ENCODE data around the gene MPO. TPM values are rescaled to one million over a fixed set of nuclear protein-coding genes. Genes with fewer than 3 reads are reported as not detected.

The MPO gene
- total and polyA plus RNA-seq, 10 of the 15 experiments (the other 5 are each of a cell fraction or from before 2014, with no cell fraction given) = 0.06 to 0.49 (median 0.14) TPM

DNA sequence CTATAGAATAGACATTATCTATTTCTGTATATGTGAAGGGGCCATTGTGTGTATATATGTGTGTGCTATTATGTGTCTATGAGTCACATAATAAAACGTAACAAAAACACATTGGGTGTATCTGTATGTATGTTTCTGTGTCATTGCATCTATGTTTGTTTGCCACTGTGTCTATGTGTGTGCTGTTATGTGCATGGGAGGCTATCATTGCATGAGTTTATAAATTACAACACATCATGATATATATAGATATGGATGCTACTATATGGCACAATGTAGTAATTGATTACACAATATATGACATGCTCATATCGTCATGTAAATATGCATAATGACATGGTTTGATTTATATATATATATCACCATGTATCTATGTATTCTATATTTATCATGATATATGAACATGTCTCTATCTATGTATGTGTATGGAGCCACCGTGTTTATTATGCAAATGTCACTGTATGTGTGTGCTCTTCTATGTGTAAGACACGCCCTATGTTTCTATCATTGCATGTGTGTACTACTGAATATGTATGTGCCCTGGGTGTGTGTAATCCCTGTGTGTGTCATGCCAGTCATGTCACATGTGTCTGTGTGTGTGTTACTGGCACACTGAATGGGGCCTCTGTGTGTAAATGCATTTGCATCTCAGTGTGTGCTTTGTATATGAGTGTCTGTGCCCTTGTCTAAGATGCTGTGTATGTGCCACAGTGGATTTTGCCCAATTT is 49.2 kb upstream of the MPO start (continued):
- TF ChIP-seq, protein P1, sequence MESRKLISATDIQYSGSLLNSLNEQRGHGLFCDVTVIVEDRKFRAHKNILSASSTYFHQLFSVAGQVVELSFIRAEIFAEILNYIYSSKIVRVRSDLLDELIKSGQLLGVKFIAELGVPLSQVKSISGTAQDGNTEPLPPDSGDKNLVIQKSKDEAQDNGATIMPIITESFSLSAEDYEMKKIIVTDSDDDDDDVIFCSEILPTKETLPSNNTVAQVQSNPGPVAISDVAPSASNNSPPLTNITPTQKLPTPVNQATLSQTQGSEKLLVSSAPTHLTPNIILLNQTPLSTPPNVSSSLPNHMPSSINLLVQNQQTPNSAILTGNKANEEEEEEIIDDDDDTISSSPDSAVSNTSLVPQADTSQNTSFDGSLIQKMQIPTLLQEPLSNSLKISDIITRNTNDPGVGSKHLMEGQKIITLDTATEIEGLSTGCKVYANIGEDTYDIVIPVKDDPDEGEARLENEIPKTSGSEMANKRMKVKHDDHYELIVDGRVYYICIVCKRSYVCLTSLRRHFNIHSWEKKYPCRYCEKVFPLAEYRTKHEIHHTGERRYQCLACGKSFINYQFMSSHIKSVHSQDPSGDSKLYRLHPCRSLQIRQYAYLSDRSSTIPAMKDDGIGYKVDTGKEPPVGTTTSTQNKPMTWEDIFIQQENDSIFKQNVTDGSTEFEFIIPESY (IDR thresholded peaks at IDR 0.05) = no peak
- TF ChIP-seq SIX5 (IDR thresholded peaks at IDR 0.05; ENCODE audit: low read depth, low read length, severe bottlenecking) = peak; percentile 31
- TF ChIP-seq, protein P2, sequence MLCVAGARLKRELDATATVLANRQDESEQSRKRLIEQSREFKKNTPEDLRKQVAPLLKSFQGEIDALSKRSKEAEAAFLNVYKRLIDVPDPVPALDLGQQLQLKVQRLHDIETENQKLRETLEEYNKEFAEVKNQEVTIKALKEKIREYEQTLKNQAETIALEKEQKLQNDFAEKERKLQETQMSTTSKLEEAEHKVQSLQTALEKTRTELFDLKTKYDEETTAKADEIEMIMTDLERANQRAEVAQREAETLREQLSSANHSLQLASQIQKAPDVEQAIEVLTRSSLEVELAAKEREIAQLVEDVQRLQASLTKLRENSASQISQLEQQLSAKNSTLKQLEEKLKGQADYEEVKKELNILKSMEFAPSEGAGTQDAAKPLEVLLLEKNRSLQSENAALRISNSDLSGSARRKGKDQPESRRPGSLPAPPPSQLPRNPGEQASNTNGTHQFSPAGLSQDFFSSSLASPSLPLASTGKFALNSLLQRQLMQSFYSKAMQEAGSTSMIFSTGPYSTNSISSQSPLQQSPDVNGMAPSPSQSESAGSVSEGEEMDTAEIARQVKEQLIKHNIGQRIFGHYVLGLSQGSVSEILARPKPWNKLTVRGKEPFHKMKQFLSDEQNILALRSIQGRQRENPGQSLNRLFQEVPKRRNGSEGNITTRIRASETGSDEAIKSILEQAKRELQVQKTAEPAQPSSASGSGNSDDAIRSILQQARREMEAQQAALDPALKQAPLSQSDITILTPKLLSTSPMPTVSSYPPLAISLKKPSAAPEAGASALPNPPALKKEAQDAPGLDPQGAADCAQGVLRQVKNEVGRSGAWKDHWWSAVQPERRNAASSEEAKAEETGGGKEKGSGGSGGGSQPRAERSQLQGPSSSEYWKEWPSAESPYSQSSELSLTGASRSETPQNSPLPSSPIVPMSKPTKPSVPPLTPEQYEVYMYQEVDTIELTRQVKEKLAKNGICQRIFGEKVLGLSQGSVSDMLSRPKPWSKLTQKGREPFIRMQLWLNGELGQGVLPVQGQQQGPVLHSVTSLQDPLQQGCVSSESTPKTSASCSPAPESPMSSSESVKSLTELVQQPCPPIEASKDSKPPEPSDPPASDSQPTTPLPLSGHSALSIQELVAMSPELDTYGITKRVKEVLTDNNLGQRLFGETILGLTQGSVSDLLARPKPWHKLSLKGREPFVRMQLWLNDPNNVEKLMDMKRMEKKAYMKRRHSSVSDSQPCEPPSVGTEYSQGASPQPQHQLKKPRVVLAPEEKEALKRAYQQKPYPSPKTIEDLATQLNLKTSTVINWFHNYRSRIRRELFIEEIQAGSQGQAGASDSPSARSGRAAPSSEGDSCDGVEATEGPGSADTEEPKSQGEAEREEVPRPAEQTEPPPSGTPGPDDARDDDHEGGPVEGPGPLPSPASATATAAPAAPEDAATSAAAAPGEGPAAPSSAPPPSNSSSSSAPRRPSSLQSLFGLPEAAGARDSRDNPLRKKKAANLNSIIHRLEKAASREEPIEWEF (IDR thresholded peaks at IDR 0.05; ENCODE audit: insufficient replicate concordance, low read depth, low read length) = no peak
- TF ChIP-seq, protein P3, sequence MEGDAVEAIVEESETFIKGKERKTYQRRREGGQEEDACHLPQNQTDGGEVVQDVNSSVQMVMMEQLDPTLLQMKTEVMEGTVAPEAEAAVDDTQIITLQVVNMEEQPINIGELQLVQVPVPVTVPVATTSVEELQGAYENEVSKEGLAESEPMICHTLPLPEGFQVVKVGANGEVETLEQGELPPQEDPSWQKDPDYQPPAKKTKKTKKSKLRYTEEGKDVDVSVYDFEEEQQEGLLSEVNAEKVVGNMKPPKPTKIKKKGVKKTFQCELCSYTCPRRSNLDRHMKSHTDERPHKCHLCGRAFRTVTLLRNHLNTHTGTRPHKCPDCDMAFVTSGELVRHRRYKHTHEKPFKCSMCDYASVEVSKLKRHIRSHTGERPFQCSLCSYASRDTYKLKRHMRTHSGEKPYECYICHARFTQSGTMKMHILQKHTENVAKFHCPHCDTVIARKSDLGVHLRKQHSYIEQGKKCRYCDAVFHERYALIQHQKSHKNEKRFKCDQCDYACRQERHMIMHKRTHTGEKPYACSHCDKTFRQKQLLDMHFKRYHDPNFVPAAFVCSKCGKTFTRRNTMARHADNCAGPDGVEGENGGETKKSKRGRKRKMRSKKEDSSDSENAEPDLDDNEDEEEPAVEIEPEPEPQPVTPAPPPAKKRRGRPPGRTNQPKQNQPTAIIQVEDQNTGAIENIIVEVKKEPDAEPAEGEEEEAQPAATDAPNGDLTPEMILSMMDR (IDR thresholded peaks at IDR 0.05 in 2 of 3, conservative IDR thresholded peaks at IDR 0.05 in 1 of 3; ENCODE audit: control insufficient read depth in 2 of 3, extremely low read depth in 1 of 3, insufficient read depth in 1 of 3, low read depth in 3 of 3, low read length in 3 of 3) = no peak
- TF ChIP-seq RELA (IDR thresholded peaks at IDR 0.05; ENCODE audit: borderline replicate concordance, partially characterized antibody) = peak; percentile 72
- no peak for TF ChIP-seq NR2C2 (IDR thresholded peaks at IDR 0.05; ENCODE audit: borderline replicate concordance, control insufficient read depth, insufficient read length, low read depth)
- TF ChIP-seq BACH1 (IDR thresholded peaks at IDR 0.05; ENCODE audit: borderline replicate concordance) = peak; percentile 75; the same call in 1 of the 2 replicates
- TF ChIP-seq, protein P4, sequence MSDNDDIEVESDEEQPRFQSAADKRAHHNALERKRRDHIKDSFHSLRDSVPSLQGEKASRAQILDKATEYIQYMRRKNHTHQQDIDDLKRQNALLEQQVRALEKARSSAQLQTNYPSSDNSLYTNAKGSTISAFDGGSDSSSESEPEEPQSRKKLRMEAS (IDR thresholded peaks at IDR 0.05; ENCODE audit: low read depth, low read length) = peak; percentile 51; the same call in 1 of the 2 replicates
- peak; percentile 98 for TF ChIP-seq ZBED1 (IDR thresholded peaks at IDR 0.05; ENCODE audit: borderline replicate concordance)
- no peak; the same call in 1 of the 2 replicates for TF ChIP-seq NBN (IDR thresholded peaks at IDR 0.05)
- TF ChIP-seq, protein P5, sequence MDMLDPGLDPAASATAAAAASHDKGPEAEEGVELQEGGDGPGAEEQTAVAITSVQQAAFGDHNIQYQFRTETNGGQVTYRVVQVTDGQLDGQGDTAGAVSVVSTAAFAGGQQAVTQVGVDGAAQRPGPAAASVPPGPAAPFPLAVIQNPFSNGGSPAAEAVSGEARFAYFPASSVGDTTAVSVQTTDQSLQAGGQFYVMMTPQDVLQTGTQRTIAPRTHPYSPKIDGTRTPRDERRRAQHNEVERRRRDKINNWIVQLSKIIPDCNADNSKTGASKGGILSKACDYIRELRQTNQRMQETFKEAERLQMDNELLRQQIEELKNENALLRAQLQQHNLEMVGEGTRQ (IDR thresholded peaks at IDR 0.05; ENCODE audit: borderline replicate concordance, low read depth, low read length) = no peak; the same call in 1 of the 2 replicates
- no peak for TF ChIP-seq EGR1 (IDR thresholded peaks at IDR 0.05; ENCODE audit: borderline replicate concordance in 1 of 2, low read depth in 2 of 2, low read length in 2 of 2)
- TF ChIP-seq RCOR1 (conservative IDR thresholded peaks at IDR 0.05; ENCODE audit: low read depth, low read length) = 0 out of 2 replicates have a peak, but pooled peaks have one; percentile 10
- no peak for TF ChIP-seq MTA2 (IDR thresholded peaks at IDR 0.05; ENCODE audit: low read depth)
- 0 out of 2 replicates have a peak, but pooled peaks have one; percentile 66 for TF ChIP-seq CHD1 (IDR thresholded peaks at IDR 0.05; ENCODE audit: low read depth, low read length)
- TF ChIP-seq GABPA (IDR thresholded peaks at IDR 0.05; ENCODE audit: low read depth) = no peak
- TF ChIP-seq DPF2 (IDR thresholded peaks at IDR 0.05) = no peak
- peak; percentile 80; the same call in 1 of the 2 replicates for TF ChIP-seq MEF2A (IDR thresholded peaks at IDR 0.05; ENCODE audit: insufficient read depth, low read depth, low read length)
- TF ChIP-seq STAT1 (conservative IDR thresholded peaks at IDR 0.05) = 0 out of 2 replicates have a peak, but pooled peaks have one; percentile 48

Data from GM12878 (cell line).